ENCODE data around the gene TSSK1B. TPM values are rescaled to one million over a fixed set of nuclear protein-coding genes. Genes with fewer than 3 reads are reported as not detected.

Gene TSSK1B
- total and polyA plus RNA-seq, 2 donors (not counting 1 experiment from before 2014, with no cell fraction given) = 0.50 TPM; not detected in 1

- Histone ChIP-seq H4K20me1 (ENCODE audit: control insufficient read depth, extremely low read depth, insufficient read depth, low read length) (no peaks in the 10 kb centered on the region), H3K27me3 (ENCODE audit: control insufficient read depth, insufficient read depth, low read length) (no peaks in the 10 kb centered on the region), H3K36me3 (ENCODE audit: control insufficient read depth, insufficient read depth, low read length) (no peaks in the 10 kb centered on the region), H3K9me3 (ENCODE audit: control insufficient read depth, insufficient read depth, low read depth, low read length) (no peaks in the 10 kb centered on the region), H3K4me2 (ENCODE audit: extremely low read depth, insufficient read depth, low read length) (no peak overlapping the region), H3K4me1 (ENCODE audit: control insufficient read depth, extremely low read depth, insufficient read depth, low read length) (no peaks in the 10 kb centered on the region), H3K79me2 (ENCODE audit: control insufficient read depth, insufficient read depth, low read length) (no peaks in the 10 kb centered on the region), H3K9ac (ENCODE audit: insufficient read depth, low read length) (no peak overlapping the region), H3K27ac (ENCODE audit: insufficient read depth, low read length) (no peak overlapping the region), H2AFZ (ENCODE audit: low read length) (no peak overlapping the region), H3K4me3 (replicated peaks in 1 of 4; ENCODE audit: control extremely low read depth in 1 of 4, insufficient read depth in 1 of 4, low read depth in 3 of 4, low read length in 4 of 4) (no peak overlapping the region)
- TF ChIP-seq CTCF (conservative IDR thresholded peaks at IDR 0.05 in 1 of 2, IDR thresholded peaks at IDR 0.05 in 1 of 2; ENCODE audit: low read depth in 1 of 2, low read length in 2 of 2) = no peak
- TF ChIP-seq EZH2 (IDR thresholded peaks at IDR 0.05; ENCODE audit: low read length, missing control alignments) = no peak
- DNase-seq (ENCODE audit: low read depth in 2 of 2) = no peak
Observed at GRCh38 chr5:113387844-113388243, 46.9 kb downstream of the TSSK1B start.

DNA sequence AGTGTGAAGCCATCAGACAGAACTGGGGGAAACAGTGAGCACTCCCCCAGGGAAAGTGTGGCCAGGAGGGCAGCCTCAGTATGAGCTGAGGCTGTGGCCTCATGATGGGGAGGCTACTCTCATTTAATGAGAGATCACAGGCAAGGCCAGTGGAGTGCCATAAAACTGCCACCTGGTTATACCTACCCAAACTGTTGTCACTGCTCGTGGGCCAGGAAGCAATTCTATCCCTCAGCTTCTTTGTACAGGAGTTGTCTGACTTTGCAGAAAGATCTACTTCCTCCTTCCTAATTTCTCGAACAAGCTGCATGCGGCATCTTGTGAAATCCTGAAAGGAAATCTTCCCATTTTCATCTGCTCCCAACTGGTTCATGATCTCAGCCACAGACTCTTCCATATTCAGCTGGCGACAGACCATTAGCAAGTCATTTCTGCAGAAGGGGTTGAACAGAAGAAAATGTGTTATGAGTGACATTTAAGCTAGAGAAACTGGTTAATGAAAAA, 50.0 kb downstream of the TSSK1B start:
- H3K4me3 ChIP-seq (replicated peaks in 1 of 4; ENCODE audit: control extremely low read depth in 1 of 4, insufficient read depth in 1 of 4, low read depth in 3 of 4, low read length in 4 of 4) = no peak overlapping the region
- H3K9me3 ChIP-seq (ENCODE audit: control insufficient read depth, insufficient read depth, low read depth, low read length) = no peaks in the 10 kb centered on the region
- H3K4me2 ChIP-seq (ENCODE audit: extremely low read depth, insufficient read depth, low read length) = no peak overlapping the region
- H3K27ac ChIP-seq (ENCODE audit: insufficient read depth, low read length) = no peak overlapping the region
- DNase-seq (ENCODE audit: low read depth in 2 of 2) = no peak
- H3K9ac ChIP-seq (ENCODE audit: insufficient read depth, low read length) = no peak overlapping the region
- no peaks in the 10 kb centered on the region for H3K36me3 ChIP-seq (ENCODE audit: control insufficient read depth, insufficient read depth, low read length)
- H3K27me3 ChIP-seq (ENCODE audit: control insufficient read depth, insufficient read depth, low read length) = no peaks in the 10 kb centered on the region
- no peaks in the 10 kb centered on the region for H3K4me1 ChIP-seq (ENCODE audit: control insufficient read depth, extremely low read depth, insufficient read depth, low read length)
- no peak overlapping the region for H2AFZ ChIP-seq (ENCODE audit: low read length)
- H3K79me2 ChIP-seq (ENCODE audit: control insufficient read depth, insufficient read depth, low read length) = no peaks in the 10 kb centered on the region
- no peaks in the 10 kb centered on the region for H4K20me1 ChIP-seq (ENCODE audit: control insufficient read depth, extremely low read depth, insufficient read depth, low read length)
- TF ChIP-seq EZH2 (IDR thresholded peaks at IDR 0.05; ENCODE audit: low read length, missing control alignments) (no peak), CTCF (conservative IDR thresholded peaks at IDR 0.05 in 1 of 2, IDR thresholded peaks at IDR 0.05 in 1 of 2; ENCODE audit: low read depth in 1 of 2, low read length in 2 of 2) (no peak)

DNA sequence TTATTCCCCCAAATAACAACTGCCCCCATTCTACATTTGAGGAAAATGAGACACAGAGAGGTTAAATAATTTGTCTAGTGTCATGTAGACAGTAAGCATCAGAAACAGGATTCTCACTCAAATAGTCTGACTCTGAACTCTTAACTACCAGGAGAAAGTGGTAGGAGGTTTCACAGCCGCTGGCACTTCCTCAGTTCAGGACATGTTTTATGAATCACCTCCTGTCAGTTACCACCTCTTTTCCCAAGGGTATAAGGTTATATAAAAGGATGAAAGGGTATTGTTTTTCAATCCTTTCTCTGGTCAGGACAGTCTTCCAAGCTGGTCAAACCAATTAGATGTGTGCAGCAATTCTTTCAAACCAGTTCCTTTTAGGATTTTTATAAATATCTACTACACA, 52.1 kb downstream of the TSSK1B start:
- Histone ChIP-seq H3K36me3 (ENCODE audit: control insufficient read depth, insufficient read depth, low read length) (no peaks in the 10 kb centered on the region), H3K9me3 (ENCODE audit: control insufficient read depth, insufficient read depth, low read depth, low read length) (no peaks in the 10 kb centered on the region), H3K4me3 (replicated peaks in 1 of 4; ENCODE audit: control extremely low read depth in 1 of 4, insufficient read depth in 1 of 4, low read depth in 3 of 4, low read length in 4 of 4) (no peak overlapping the region), H3K9ac (ENCODE audit: insufficient read depth, low read length) (no peak overlapping the region), H4K20me1 (ENCODE audit: control insufficient read depth, extremely low read depth, insufficient read depth, low read length) (no peaks in the 10 kb centered on the region), H3K4me2 (ENCODE audit: extremely low read depth, insufficient read depth, low read length) (no peak overlapping the region), H3K4me1 (ENCODE audit: control insufficient read depth, extremely low read depth, insufficient read depth, low read length) (no peaks in the 10 kb centered on the region), H3K27ac (ENCODE audit: insufficient read depth, low read length) (no peak overlapping the region), H3K27me3 (ENCODE audit: control insufficient read depth, insufficient read depth, low read length) (no peaks in the 10 kb centered on the region), H2AFZ (ENCODE audit: low read length) (no peak overlapping the region), H3K79me2 (ENCODE audit: control insufficient read depth, insufficient read depth, low read length) (no peaks in the 10 kb centered on the region)
- TF ChIP-seq CTCF (conservative IDR thresholded peaks at IDR 0.05 in 1 of 2, IDR thresholded peaks at IDR 0.05 in 1 of 2; ENCODE audit: low read depth in 1 of 2, low read length in 2 of 2) (no peak), EZH2 (IDR thresholded peaks at IDR 0.05; ENCODE audit: low read length, missing control alignments) (no peak)
- DNase-seq (ENCODE audit: low read depth in 2 of 2) = no peak

Other genes starting within 250 kb of the TSSK1B start
- 24.7 and 41.3 TPM in 2 replicates for gene MCC, start 53.5 kb upstream of the TSSK1B start, total RNA-seq
- gene MCC, start 53.5 kb upstream of the TSSK1B start, polyA plus RNA-seq = 3.2 and 4.8 TPM in 2 replicates
- gene YTHDC2, start 78.7 kb upstream of the TSSK1B start, total RNA-seq = 22.6 and 32.7 TPM in 2 replicates
- gene YTHDC2, start 78.7 kb upstream of the TSSK1B start, polyA plus RNA-seq = 7.3 and 8.3 TPM in 2 replicates

Data from fibroblast of lung (primary cell).